Measurements from ENCODE around the gene PTPRG.

GRCh38 chr3:62003835-62004234 lies 442.5 kb downstream of the PTPRG start:
- no peak for TF ChIP-seq POLR2AphosphoS5 (IDR thresholded peaks at IDR 0.05)
- no peak for TF ChIP-seq POLR2A (IDR thresholded peaks at IDR 0.05)
- TF ChIP-seq CTCF (IDR thresholded peaks at IDR 0.05): no peak
- TF ChIP-seq EP300 (IDR thresholded peaks at IDR 0.05): no peak

Data from suprapubic skin (tissue), 4 donors.